AG10803 (cell line): ENCODE results near the gene ZFR.

Source experiments
- DNase-seq: peaks from one replicate; pipeline ENCODE4 v3.0.0; 2010; ENCODE audit warnings: low read depth
- H3K4me3 ChIP-seq: 2 replicates; pipeline ENCODE4 v1.5.1; 2011; ENCODE audit warnings: mild to moderate bottlenecking, low read length, control low read depth
- TF ChIP-seq, protein P1 (sequence below): conservative IDR thresholded peaks from 2 replicates; pipeline ENCODE4 v1.5.1; 2011; ENCODE audit warnings: mild to moderate bottlenecking, low read length, control low read depth, inconsistent platforms

Gene ZFR

DNA sequence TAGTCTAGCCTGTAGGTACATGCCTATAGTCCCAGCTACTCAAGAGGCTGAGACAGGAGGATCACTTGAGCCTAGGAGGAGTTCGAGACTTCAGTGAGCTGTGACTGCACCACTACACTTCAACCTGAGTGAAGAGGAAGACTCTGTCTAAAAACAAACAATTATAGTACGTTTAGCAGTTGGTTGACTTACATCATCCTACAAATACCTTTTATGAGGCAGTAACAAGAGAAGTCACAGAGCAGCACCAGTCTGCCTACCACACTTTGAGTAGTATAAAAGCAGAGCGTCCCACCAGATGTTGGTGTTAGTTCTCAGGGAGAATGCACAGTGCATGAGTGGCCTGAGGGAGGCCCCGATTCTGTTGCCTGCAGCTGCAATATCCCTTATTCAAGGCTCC, 16.1 kb downstream of the ZFR start:
- no peak for DNase-seq
- TF ChIP-seq, protein P1, sequence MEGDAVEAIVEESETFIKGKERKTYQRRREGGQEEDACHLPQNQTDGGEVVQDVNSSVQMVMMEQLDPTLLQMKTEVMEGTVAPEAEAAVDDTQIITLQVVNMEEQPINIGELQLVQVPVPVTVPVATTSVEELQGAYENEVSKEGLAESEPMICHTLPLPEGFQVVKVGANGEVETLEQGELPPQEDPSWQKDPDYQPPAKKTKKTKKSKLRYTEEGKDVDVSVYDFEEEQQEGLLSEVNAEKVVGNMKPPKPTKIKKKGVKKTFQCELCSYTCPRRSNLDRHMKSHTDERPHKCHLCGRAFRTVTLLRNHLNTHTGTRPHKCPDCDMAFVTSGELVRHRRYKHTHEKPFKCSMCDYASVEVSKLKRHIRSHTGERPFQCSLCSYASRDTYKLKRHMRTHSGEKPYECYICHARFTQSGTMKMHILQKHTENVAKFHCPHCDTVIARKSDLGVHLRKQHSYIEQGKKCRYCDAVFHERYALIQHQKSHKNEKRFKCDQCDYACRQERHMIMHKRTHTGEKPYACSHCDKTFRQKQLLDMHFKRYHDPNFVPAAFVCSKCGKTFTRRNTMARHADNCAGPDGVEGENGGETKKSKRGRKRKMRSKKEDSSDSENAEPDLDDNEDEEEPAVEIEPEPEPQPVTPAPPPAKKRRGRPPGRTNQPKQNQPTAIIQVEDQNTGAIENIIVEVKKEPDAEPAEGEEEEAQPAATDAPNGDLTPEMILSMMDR, result no peak
- H3K4me3 ChIP-seq, result no peak overlapping the region

GRCh38 chr5:32426440-32427151, 17.9 kb downstream of the ZFR start:
- no peak for DNase-seq
- no peak overlapping the region for H3K4me3 ChIP-seq

DNA sequence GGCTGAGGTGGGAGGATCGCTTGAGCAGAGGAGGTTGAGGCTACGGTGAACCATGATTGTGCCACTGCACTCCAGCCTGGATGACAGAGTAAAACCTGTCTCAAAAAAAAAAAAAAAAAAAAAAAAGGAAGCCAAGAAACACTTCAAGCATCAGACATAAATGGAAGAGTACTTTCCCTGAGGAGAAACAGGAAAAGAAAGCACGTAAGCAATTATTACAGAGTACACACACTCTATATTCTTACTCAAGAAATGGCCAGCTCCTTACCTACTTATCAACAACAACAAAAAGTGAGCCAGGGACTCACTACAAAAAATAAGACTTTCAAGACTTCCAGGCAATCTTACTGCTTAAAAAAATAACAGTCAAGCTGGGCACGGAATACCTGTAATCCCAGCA, 21.8 kb downstream of the ZFR start:
- TF ChIP-seq, protein P1, result no peak
- no peak overlapping the region for H3K4me3 ChIP-seq
- no peak for DNase-seq

More at GRCh38 chr5:32426440-32427151, 17.9 kb downstream of the ZFR start:
- TF ChIP-seq, protein P1, result no peak

DNA sequence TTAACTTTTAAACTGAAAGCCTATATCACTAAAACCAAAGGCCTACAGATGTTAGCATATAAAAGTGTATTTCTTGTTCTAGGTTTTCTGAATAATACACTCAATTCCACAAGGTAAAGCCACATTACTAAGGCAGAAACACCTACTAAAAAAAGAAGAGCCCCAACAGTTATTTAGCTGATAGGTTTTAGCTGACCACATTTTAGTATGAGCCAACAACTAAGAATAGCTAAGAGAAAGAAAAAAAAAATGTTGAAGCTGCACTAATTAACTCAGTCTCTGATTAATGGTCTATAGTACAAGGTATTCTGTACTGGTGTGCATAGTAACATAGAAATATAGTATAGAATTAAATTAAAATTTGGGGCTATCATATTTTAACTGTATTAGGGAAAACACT, 23.5 kb downstream of the ZFR start:
- TF ChIP-seq, protein P1, result no peak
- no peak for DNase-seq
- no peak overlapping the region for H3K4me3 ChIP-seq

DNA sequence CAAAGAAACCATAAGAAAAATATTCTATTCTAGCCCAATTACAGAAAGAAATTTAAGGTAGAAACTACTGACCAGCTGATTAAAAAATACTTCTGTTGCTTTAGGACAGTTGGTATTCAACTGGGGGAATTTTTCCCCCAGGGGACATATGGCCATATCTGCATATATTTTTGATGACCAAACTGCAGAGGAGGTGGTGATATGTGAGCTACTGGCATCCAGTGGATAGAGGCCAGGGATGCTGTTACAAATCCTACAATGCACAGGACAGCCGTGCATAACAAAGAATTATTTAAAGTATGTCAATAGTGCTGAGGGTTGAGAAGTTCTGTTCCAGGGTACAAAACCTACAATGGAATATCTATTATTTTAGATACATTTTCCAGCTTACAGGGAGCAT, 24.0 kb downstream of the ZFR start:
- TF ChIP-seq, protein P1, result no peak
- peak; percentile 60 for DNase-seq

DNA sequence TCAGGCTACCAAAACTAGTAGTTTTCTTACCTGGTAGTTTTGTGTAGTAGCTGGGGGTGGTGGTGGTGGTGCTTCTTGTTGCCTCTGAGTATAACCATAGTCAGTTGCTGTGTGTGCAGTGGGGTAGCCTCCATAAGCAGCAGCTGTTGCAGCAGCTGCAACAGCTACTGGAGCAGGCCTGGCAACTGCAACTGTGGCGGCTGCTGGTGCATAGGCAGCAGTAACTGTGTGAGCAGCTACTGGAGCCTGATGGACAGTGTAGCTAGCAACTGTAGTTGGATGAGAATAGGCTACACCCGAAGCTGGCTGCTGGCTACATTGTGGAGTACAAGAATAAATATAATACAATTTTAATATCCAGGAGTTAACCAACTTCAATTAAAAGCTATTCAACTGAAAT, 24.7 kb downstream of the ZFR start:
- TF ChIP-seq, protein P1, result no peak
- peak; percentile 12 for DNase-seq

More for the DNA sequence above, 24.0 kb downstream of the ZFR start:
- no peak overlapping the region for H3K4me3 ChIP-seq

DNA sequence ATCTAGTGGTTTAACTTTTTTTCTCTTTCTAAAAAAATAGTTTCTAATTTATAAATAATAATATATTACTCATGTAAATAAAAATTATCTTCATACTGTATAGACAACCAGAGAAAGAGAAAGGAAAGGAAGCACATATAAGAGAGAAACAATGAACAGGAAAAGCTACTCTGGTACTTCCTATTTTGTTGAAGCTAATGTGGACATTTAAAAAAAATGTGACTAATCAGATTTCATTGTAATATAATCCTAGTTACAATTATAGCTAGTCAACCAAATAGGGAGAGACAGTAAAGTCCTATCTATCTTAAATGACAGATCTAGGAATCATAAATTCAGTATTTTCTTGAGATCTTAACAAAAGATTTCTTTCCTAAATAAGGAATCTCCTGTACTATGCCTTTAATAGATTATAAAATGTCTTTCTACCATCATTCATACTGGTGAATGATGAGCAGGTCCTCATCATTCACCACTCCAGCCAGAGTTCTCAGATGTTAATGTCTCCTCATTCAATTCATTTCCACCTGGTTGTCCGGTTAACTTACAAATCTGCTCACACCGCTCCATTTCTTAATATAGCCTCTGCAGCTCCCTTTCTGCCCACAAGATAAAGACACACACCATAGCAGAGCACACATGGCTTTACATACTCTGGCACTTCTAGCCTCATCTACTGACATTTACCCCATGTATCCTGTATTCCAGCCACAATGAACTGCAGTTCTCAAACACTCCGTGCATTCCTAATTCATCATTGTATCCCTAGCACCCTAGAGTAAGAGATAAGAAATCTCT, 30.9 kb downstream of the ZFR start:
- TF ChIP-seq, protein P1, result no peak
- DNase-seq, result no peak
- H3K4me3 ChIP-seq, result no peak overlapping the region

More for the DNA sequence above, 24.7 kb downstream of the ZFR start:
- H3K4me3 ChIP-seq, result no peak overlapping the region
